ENCODE data around the gene OR2V2. TPM values are rescaled to one million over a fixed set of nuclear protein-coding genes. Genes with fewer than 3 reads are reported as not detected.

OR2V2 gene
- total RNA-seq, 1 donor from 2014 or later, result not detected

GRCh38 chr5:181166812-181167733, 19.7 kb downstream of the OR2V2 start:
- Mint-ChIP-seq H3K36me3 (ENCODE audit: low read depth, unreplicated experiment) (no peaks in the 10 kb centered on the region), H3K27me3 (ENCODE audit: low read depth, unreplicated experiment) (peaks cover 33% of the 10 kb centered on the region), H3K27ac (ENCODE audit: unreplicated experiment) (no peak overlapping the region), H3K9me3 (ENCODE audit: unreplicated experiment) (peaks cover 2% of the 10 kb centered on the region), H3K4me3 (ENCODE audit: unreplicated experiment) (no peak overlapping the region), H3K4me1 (ENCODE audit: low read depth, unreplicated experiment) (no peaks in the 10 kb centered on the region)
- no peak overlapping the region for H3K4me3 ChIP-seq (ENCODE audit: insufficient read depth, low read depth, low read length)
- no peak overlapping the region for H2AFZ ChIP-seq (ENCODE audit: low read depth, low read length)
- TF ChIP-seq EZH2 (IDR thresholded peaks at IDR 0.05; ENCODE audit: insufficient read depth, low read length), result no peak
- TF ChIP-seq CTCF (IDR thresholded peaks at IDR 0.05; ENCODE audit: insufficient read depth, low read depth, low read length), result no peak
- no peak overlapping the region for H3K4me2 ChIP-seq (ENCODE audit: low read length)
- H4K20me1 ChIP-seq (ENCODE audit: insufficient read depth, low read length), result no peaks in the 10 kb centered on the region
- H3K79me2 ChIP-seq (ENCODE audit: insufficient read depth, low read length), result no peaks in the 10 kb centered on the region
- no peak overlapping the region for H3K27ac ChIP-seq (ENCODE audit: low read depth, low read length)
- H3K4me1 ChIP-seq (ENCODE audit: insufficient read depth, low read length), result peaks cover 13% of the 10 kb centered on the region
- FAIRE-seq (no peak), DNase-seq (ENCODE audit: low read depth) (no peak)
- H3K9me3 ChIP-seq (ENCODE audit: insufficient read depth, low read depth, low read length), result no peaks in the 10 kb centered on the region
- no peaks in the 10 kb centered on the region for H3K36me3 ChIP-seq (ENCODE audit: insufficient read depth, low read length)
- H3K27me3 ChIP-seq (ENCODE audit: insufficient read depth, low read length), result peaks cover 4% of the 10 kb centered on the region
- no peak overlapping the region for H3K9ac ChIP-seq (ENCODE audit: low read length)

- Mint-ChIP-seq H3K27me3 (ENCODE audit: low read depth, unreplicated experiment) (peaks cover 38% of the 10 kb centered on the region), H3K4me1 (ENCODE audit: low read depth, unreplicated experiment) (no peaks in the 10 kb centered on the region), H3K27ac (ENCODE audit: unreplicated experiment) (no peak overlapping the region), H3K9me3 (ENCODE audit: unreplicated experiment) (peaks cover 2% of the 10 kb centered on the region), H3K4me3 (ENCODE audit: unreplicated experiment) (no peak overlapping the region), H3K36me3 (ENCODE audit: low read depth, unreplicated experiment) (no peaks in the 10 kb centered on the region)
- H4K20me1 ChIP-seq (ENCODE audit: insufficient read depth, low read length), result no peaks in the 10 kb centered on the region
- H3K36me3 ChIP-seq (ENCODE audit: insufficient read depth, low read length), result no peaks in the 10 kb centered on the region
- no peak overlapping the region for H3K27ac ChIP-seq (ENCODE audit: low read depth, low read length)
- no peaks in the 10 kb centered on the region for H3K79me2 ChIP-seq (ENCODE audit: insufficient read depth, low read length)
- no peak overlapping the region for H3K4me2 ChIP-seq (ENCODE audit: low read length)
- peak; percentile 23 for TF ChIP-seq CTCF (IDR thresholded peaks at IDR 0.05; ENCODE audit: insufficient read depth, low read depth, low read length)
- no peak for TF ChIP-seq EZH2 (IDR thresholded peaks at IDR 0.05; ENCODE audit: insufficient read depth, low read length)
- DNase-seq (ENCODE audit: low read depth) (no peak), FAIRE-seq (no peak)
- peaks cover 13% of the 10 kb centered on the region for H3K4me1 ChIP-seq (ENCODE audit: insufficient read depth, low read length)
- H3K4me3 ChIP-seq (ENCODE audit: insufficient read depth, low read depth, low read length), result no peak overlapping the region
- H3K27me3 ChIP-seq (ENCODE audit: insufficient read depth, low read length), result peaks cover 8% of the 10 kb centered on the region
- H3K9ac ChIP-seq (ENCODE audit: low read length), result no peak overlapping the region
- H3K9me3 ChIP-seq (ENCODE audit: insufficient read depth, low read depth, low read length), result no peaks in the 10 kb centered on the region
- H2AFZ ChIP-seq (ENCODE audit: low read depth, low read length), result no peak overlapping the region
Measured at GRCh38 chr5:181167814-181168488, 20.6 kb downstream of the OR2V2 start.
